Measurements from ENCODE around the gene HAUS6.

The HAUS6 gene

GRCh38 chr9:19133549-19134345 is 31.0 kb upstream of the HAUS6 start:
- no peak for DNase-seq (ENCODE audit: low read depth in 1 of 2, low spot score in 1 of 2)
- Histone ChIP-seq H3K4me3 (replicated peaks; ENCODE audit: insufficient read depth, low read length) (no peak overlapping the region), H3K27ac (replicated peaks) (no peak overlapping the region), H3K27me3 (ENCODE audit: insufficient read depth, poor library complexity, severe bottlenecking) (no peaks in the 10 kb centered on the region)
- TF ChIP-seq GABPA (IDR thresholded peaks at IDR 0.05; ENCODE audit: low read depth): no peak
- TF ChIP-seq POLR2AphosphoS5 (IDR thresholded peaks at IDR 0.05; ENCODE audit: low read depth): no peak
- no peak for TF ChIP-seq CTCF (IDR thresholded peaks at IDR 0.05; ENCODE audit: insufficient read depth, low read length)
- TF ChIP-seq REST (IDR thresholded peaks at IDR 0.05; ENCODE audit: insufficient replicate concordance, low read depth): no peak

- no peak overlapping the region for H3K4me3 ChIP-seq (replicated peaks; ENCODE audit: insufficient read depth, low read length)
- no peak for DNase-seq (ENCODE audit: low read depth in 1 of 2, low spot score in 1 of 2)
- TF ChIP-seq REST (IDR thresholded peaks at IDR 0.05; ENCODE audit: insufficient replicate concordance, low read depth) (no peak), POLR2AphosphoS5 (IDR thresholded peaks at IDR 0.05; ENCODE audit: low read depth) (no peak), SPI1 (IDR thresholded peaks at IDR 0.05; ENCODE audit: borderline replicate concordance, low read depth) (no peak), CTCF (IDR thresholded peaks at IDR 0.05; ENCODE audit: insufficient read depth, low read length) (no peak), GABPA (IDR thresholded peaks at IDR 0.05; ENCODE audit: low read depth) (no peak)
- no peaks in the 10 kb centered on the region for H3K27me3 ChIP-seq (ENCODE audit: insufficient read depth, poor library complexity, severe bottlenecking)
- H3K27ac ChIP-seq (replicated peaks): no peak overlapping the region
Observed at GRCh38 chr9:19130436-19130835, 27.7 kb upstream of the HAUS6 start.

GRCh38 chr9:19127871-19128500 is 25.3 kb upstream of the HAUS6 start:
- TF ChIP-seq GABPA (IDR thresholded peaks at IDR 0.05; ENCODE audit: low read depth) (no peak), REST (IDR thresholded peaks at IDR 0.05; ENCODE audit: insufficient replicate concordance, low read depth) (no peak), POLR2AphosphoS5 (IDR thresholded peaks at IDR 0.05; ENCODE audit: low read depth) (no peak), CTCF (IDR thresholded peaks at IDR 0.05; ENCODE audit: insufficient read depth, low read length) (no peak), SPI1 (IDR thresholded peaks at IDR 0.05; ENCODE audit: borderline replicate concordance, low read depth) (no peak)
- no peaks in the 10 kb centered on the region for H3K27me3 ChIP-seq (ENCODE audit: insufficient read depth, poor library complexity, severe bottlenecking)
- H3K27ac ChIP-seq (replicated peaks): peak overlapping the region; percentile 84
- H3K4me3 ChIP-seq (replicated peaks; ENCODE audit: insufficient read depth, low read length): peak overlapping the region; percentile 54
- no peak for DNase-seq (ENCODE audit: low read depth in 1 of 2, low spot score in 1 of 2)
